GM18499 (cell line): ENCODE results near the gene ATG14.
"Not testable (repeated sequence)": the region's sequence is repeated elsewhere in the genome, so short reads cannot be mapped to it uniquely, and the experiment has no call there.

Experiments
- ATAC-seq: cut with Tn5 transposase; IDR thresholded peaks from one replicate; pipeline ENCODE4 v1.9.1; 2021; ENCODE audit warnings: moderate number of reproducible peaks; ENCODE audit not compliant: insufficient read depth, unreplicated experiment

The ATG14 gene

DNA sequence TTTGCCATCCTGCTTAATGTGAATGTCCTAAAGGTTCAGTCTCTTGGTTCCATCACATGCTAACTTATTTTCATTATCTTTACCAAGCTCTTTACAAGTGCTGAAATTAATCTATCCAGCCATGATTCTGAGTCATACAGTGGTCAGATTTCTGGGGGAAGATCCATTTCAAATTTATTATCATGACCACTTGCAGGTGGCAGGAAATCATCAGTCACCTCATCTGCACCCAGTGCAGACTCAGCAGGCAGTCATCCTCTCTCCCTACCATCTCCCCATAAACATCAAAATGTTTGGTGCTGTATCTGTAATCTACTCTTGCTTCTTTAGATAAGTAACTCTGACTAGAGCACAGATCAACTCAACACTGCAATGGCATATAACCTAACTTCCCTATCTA lies 23.5 kb downstream of the ATG14 start:
- ATAC-seq, result no peak

DNA sequence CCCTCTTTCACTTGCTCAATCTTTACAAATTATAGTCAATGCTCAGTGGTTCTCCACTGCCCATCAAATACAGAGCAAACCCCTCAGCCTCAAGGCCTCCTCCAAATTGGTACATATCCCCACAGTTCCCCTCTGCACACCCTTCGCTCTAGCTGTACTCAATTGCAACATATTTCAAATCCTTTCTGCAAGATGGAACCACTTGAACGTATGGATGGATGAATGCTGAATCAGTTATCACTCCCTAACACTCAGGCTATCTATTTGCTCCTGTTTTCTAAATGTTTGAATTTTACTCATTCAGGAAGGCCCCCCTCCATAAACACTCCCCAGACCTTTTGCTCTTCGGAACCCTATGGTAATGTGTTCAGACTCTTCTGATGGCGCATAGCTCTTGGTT lies 24.5 kb downstream of the ATG14 start:
- ATAC-seq, result no peak

DNA sequence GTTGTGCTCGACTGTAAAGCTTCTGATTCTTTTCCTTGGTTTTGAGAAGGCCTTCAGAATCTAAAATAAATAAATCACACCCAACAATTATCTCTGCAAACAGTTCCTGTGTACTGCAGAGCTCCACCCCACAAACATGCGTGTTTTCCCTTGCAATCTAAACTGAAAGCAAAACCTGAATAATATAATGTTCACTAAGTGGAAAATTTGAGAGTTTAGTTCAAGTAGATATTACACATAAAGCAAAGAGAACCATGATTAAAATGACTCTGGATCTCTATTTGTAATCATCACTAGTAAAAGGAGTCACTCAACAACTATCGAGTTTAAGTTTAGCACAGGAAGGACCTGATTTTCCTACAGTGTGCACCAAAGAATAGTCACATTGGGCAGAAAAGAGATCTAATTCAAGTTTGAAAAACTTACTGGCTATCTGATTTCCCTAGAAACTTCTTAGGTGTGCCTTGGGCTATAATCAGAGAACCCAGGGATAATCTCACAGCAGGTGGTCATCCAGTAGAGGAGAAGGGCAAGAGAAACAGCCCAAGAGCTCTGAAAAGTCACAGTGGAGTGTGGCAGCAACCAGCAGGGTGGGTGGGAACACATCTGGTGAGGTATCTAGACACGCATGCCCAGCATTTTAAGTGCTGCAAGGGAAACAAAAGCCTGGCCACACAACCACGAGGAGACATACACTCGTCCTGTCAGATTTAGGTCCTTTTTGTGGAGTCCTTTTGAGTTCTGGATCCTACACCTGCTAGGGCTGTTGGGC lies 25.4 kb downstream of the ATG14 start:
- no peak for ATAC-seq

DNA sequence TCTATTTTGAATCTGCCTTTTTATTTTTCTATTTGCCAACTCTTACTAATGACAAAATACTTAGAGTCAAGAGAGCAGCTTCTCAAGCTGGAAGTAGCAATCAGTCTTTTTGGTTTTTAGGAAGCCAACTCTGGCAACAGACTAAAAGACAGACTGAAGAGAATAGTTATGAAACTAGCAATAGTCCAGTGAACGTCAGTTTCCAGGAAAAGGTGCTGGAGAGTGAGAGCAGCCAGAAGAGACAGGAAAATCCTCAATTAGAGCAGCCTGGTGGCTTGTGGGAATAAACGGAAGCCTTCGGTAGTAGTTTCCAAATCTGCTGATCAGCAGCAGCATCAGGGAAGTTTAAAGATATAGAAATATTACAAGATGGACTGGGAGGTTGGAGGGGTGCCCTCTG lies 27.1 kb downstream of the ATG14 start:
- no peak for ATAC-seq

DNA sequence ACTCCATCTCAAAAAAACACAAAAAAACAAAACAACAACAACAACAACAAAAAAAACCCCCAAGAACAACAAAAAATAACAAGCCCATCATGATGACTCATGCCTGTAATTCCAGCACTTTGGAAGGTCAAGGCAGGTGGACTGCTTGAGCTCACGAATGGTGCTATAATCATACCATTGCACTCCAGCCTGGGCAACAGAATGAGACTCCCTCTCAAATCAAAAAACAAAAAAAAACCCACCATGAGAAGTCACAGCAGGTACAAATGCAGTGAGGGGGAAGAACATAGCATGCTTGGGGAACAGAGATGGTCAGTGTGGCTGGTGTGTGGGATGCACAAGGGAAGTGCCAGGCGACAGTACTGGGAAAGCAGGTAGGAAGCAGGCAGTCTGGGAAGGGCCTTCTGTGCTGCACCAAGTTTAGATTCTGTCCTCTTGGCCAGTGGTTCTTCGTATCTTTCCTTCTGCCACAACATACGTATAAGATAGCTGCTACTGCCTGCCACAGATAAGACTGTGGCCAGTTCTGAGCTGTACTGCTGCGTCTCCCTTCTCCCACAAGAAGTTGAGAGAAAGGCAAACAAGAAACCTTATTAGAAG lies 28.0 kb downstream of the ATG14 start:
- no peak for ATAC-seq

DNA sequence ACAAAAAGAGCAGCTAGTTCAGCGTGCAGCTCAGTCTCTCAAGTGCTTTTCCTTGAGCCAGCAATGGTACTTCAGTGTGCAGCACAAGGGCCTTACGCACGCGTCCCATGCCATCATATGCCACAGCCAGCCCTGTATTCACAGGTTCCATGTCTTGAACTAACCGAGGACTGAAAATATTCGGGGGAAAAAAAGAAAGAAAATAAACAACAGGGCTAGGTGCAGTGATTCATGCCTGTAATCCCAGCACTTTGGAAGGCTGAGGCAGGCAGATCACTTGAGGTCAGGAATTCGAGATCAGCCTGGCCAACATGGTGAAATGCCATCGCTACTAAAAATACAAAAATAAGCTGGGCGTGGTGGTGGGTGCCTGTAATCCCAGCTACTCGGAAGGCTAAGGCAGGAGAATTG lies 28.6 kb downstream of the ATG14 start:
- not testable (repeated sequence) for ATAC-seq

DNA sequence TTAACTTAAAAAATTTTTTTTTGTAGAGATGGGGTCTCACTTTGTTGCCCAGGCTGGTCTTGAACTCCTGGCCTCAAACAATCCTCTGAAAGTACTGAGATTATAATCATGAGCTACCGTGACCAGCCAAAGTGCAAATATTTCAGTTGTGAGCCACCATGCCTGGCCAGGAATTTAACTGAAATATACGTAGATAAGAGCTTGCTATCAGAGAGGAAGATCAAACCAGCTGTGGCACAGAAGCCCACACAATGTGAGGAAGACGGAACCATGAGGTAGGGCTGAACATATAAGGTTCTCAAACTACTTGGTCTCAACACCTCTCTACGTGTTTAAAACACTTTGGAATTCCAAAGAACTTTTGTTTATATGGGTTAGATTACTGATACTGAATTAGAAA lies 29.1 kb downstream of the ATG14 start:
- ATAC-seq, result no peak

DNA sequence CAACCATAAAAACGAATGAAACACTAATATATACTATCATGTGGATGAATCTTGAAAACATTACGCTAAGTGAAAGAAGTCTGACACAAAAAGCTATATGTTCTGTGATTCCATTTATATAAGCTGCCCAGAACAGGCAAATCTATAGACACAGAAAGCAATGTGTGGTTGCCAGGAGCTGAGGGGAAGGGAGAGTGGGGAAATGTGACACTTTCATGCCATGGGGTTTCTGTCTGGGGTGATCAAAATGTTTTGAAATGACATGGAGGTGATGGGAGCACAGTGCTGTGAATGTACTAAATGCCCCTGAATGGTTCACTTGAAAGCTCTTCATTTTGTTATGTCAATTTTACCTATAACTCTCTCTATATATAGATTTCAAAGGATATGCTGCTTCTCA lies 30.1 kb downstream of the ATG14 start:
- no peak for ATAC-seq

DNA sequence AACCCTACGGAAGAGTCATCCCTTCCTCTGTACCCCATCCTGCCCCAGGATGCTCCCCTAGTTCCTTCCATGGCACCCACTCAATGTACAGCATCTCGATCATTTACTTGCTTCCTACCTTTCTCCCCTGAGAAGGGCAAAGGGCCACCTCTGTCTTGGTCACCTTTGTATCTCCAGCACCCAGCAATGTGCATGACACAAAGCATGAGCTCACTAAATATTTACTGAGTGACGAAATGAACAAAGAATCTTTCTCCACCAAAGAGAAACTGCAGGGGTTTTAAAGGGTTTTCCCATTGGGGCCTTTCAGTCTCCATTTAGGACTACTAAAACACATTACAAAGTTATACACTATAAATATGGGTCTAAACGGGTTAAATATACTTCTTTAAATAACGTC lies 30.6 kb downstream of the ATG14 start:
- ATAC-seq, result no peak

DNA sequence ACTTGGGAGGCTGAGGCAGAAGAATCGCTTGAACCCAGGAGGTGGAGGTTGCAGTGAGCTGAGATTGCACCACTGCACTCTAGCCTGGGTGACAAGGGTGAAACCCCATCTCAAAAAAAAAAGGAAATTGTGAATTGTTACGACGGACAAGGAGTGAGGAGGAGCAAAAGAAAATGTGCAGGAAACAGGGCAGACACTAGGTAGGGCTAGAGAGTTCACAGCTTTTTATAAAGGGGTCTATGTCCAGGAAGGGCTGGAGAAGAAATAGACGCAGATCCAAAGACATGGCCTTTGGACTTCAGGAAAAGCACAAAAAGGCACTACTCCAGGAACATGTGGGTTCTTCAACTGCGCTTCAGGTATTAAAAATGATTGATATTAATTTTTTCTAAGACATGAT lies 34.4 kb downstream of the ATG14 start:
- no peak for ATAC-seq

DNA sequence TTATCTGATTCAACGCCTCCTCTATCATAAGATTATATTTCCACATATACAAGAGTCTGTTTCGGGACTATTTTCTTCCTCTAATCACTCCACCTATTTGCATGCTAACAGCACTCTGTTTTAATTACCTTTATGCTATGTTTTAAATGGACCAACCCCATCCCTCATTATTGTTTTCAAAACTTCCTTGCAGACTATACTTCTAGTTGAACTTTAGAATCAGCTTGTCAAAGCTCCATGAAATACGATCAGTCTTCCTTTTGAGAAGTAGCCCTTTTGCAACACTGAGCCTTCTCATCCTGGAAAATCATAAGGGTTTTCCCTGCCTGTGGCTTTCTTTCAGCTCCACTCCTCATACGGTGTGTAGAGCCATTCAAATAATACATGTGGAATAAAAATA lies 36.9 kb downstream of the ATG14 start:
- ATAC-seq, result no peak

DNA sequence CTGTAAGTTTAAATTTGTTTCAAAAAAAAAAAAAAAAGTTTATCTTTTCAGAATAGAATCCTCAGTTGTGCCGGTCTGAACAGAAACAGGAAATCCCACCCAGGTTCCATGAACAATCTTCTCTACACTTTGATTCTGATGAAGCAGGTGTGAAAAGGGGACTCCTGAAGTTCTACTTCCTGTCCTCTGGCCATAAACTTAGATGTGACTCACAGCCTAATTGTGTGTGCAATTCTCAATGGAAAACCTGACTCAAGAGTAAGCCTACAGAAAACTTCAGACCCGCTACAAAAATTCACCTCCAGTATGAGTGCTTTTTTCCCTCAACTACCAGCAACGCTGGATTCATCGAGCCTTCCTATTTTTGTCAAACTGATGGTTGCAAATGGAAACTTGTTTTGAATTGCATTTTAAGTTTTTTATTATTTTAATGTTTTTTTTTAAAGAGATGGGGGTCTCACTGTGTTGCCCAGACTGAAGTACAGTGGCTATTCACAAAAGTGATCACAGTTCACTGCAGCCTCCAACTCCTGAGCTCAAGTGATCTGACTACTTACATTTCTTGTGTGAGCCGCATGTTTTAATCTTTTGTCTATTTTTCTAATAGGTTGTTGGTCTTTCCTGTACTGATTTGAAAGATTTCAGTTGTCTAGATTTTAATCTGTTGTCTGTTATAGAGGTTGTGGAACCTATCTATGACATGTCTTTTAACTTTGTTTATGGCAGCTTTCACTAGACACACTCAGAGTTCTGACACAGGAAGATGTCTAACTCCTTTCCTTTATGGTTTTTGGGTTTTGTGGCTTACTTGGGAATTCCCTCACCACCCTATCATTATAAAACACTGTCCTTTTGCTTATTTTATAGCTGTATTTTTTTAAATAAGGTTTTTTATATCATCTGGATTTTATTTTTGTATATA lies 37.6 kb downstream of the ATG14 start:
- no peak for ATAC-seq

DNA sequence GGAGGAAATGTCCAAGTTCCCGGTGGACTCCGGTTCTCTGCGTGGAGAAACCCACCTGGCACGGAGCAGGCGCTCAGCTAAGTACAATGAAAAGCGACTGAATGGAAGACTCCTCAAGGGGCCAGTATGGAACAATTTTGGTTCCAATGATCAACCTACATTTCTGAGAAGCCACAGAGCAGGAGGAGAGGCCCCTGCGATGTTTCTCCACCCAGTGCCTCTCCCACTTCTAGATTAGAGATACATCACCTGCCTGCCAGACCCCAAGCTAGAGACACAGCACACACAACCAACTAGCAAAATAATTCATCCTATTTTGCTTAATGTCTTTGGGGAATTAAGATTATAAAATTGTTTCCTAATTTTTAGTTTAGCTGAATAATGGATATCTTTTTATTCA lies 38.8 kb downstream of the ATG14 start:
- ATAC-seq, result no peak

DNA sequence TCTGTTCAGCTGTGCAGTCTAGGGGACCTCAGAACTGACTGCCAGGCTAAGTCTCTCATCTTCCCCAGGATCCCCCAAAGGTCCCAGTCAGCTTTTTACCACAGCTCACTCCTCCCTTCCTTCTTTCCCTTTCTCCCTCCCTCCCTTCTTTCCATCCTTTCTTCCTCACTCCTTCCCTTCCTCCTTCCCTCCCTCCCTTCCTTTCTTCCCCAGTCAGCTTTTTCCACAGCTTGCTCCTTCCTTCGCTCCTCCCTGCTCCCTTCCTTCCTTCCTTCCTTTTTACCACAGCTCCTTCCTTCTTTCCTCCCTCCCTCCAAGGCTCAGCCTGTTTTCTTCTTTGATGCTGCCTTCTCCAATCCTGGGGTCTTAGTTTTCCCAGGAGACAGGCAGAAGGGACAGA lies 39.2 kb downstream of the ATG14 start:
- no peak for ATAC-seq

DNA sequence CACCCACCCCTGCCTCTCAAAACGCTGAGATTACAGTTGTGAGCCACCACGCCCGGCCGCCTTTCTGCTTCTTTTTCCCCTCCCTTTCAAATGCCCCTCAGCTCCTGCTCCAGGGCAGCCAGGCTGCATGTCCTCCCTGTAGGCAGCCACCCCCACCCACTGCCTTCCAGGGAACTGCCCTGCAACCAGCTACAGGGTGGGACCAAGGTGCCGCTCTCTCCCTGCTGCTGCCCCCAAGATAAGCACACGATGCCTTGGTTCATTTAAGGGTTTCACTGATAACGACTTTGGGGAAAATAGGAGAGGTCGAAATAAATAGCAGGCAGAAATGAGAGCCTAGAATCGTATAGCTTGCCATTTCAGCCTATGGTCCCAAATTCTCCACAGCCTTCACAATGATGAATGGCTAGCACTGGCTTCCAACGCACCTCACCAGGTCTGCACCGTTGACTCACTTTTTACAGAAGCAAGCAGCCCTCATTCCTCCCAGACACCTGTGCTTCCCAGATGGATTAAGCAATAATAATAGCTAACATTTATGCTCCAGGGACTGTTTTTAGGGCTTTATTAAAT lies 40.7 kb downstream of the ATG14 start:
- ATAC-seq, result no peak

DNA sequence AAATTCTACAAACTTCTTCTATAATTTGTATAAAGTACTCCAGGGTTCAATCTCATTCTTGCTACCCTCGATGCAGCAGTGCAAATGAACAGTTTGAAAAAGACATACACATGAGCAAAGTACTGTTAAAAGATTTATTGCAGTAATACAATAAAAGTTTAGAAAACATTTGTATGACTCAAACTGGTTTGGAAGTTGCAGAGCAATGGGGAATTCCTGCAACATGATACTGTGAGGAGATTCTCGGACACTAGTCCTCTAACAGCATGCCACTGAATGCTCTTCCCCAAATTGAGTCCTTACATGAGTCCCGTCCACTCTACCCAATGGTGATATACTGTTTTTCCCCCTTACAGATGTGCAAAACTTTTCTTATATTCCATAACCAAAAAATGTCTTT lies 45.4 kb downstream of the ATG14 start:
- ATAC-seq, result no peak

DNA sequence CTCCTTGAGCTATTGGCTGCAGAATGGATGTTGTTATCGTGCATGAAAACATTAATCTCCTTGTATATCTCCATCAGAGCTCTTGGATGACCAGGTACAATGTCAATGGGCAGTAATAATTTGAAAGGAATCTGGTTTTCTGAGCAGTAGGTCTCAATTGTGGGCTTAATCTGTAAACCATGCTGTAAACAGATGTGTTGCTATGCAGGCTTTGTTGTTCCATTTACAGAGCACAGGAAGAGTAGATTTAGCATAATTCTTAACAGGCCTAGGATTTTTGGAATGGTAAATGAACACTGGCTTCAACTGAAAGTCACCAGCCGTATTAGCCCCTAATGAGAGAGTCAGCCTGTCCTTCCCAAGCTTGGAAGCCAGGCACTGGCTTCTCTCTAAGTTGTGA lies 50.4 kb downstream of the ATG14 start:
- no peak for ATAC-seq

DNA sequence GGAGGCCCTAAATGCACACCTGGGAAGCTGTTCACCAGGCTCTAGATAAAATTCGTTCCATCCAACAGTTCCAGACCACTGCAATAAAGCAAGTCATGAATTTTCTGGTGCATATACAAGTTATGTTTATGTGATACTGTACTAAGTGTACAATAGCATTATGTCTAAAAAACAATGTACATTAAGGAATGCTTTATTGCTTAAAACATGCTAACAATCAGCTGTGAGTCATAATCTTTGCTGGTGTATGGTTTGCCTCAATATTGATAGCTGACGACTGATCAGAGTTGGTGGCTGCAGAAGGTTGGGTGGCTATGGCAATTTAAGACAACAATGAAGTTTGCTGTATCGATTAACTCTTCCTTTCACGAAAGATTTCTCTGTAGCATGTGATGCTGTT lies 52.3 kb downstream of the ATG14 start:
- no peak for ATAC-seq

DNA sequence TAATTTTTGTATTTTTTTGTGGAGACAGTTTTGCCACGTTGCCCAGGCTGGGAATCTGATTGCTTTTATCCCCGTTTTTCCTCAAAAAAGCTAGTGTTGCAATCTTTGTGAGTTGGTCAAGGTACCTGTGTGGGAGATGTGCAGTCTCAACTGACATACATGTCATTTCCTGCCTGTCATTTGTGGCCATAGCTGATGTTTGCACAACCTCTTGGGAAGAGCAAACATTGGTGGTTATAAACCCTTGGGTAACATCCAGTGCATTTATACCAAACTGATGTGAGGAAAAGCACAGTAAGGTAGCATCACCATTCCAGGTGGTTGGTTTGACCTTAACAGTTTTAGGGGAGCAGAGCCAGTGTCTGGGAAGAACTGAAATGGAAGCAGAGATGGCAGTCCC lies 54.7 kb downstream of the ATG14 start:
- no peak for ATAC-seq

DNA sequence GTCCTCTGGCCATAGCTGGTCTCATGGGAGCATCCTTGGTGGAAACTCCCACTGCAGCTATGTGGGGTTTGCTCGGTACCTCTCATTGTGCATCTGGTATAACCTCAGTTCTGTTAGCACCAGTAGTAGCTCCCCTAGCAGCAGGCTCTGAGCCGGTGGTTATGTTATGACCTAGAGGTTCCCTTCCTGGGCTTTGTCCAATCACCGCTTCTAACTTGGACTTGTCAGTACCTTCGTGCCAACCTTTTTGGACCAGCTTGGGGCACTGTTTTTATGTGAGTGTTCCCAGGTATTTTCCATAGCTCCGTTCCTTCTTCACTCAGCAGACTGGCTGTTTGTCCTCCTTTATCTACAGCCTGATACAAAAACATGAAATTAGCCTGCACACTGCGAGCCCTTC lies 55.7 kb downstream of the ATG14 start:
- ATAC-seq, result no peak

DNA sequence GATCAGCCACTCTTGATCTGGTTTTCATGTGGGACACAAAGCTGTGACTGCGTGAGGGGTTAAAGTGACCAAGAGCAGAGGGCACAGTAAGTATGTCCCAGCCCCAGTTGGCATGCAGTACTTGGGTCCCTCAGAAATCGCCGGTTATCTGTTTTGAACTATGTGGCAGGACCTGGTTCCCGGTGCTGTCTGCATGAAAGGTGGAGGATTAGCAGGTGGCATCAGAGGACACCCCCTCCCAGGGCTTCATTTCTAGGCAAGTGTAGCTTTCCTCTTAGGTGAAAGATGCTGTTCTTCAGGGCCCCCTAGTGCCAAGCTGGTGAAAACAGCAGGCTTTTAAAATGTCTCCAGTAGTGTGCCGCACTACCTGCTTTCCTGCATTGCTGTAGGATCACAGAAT lies 57.1 kb downstream of the ATG14 start:
- ATAC-seq, result no peak
